NOMO-1 treated with DMSO at 0.1 percent for 48 hours (cell line): ENCODE results near the gene AMOT.
A peak's percentile ranks its signal among the peaks of the same experiment; 100 is the strongest.

Experiments
- DNase-seq: peaks from one replicate; lab custom pipeline; 2025; ENCODE audit not compliant: unreplicated experiment; lab: John Stamatoyannopoulos, UW

Gene AMOT

DNA sequence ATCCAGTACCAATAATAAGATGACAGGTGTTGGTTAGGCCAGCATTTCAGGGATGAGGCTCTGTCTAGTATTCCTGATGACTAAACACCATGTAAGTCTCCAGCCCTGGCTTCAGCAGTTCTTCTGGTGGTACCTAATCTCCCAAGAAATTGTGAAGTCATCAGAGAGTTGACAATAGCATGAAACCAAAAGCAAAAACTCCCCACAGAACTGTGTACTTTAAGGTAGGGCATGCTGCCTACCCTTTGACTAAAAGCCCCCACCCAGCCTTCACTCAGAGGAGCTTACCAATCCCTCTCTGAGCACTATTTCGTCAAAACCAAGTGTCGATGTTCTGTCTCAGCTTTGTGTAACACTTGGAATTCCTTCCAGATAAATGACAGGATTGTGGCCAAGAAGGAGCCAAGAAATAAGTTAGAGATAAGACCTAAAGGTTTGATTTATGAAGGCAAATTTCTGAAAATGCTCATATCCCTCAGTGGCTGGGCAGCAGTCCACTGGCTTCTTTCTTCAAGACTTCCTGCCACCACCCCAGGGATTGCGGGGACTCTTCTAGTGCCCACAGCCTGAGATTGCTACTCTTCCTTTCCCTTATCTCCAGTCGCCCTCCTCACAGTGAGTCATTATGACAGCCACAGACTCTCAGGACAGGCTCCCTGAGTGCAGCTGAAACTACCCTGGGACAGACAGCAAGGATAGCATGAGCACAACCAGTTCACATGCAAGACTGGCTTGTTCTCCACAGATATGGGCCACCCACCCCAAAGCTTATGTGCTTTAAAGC is 93.6 kb downstream of the AMOT start:
- DNase-seq = no peak

DNA sequence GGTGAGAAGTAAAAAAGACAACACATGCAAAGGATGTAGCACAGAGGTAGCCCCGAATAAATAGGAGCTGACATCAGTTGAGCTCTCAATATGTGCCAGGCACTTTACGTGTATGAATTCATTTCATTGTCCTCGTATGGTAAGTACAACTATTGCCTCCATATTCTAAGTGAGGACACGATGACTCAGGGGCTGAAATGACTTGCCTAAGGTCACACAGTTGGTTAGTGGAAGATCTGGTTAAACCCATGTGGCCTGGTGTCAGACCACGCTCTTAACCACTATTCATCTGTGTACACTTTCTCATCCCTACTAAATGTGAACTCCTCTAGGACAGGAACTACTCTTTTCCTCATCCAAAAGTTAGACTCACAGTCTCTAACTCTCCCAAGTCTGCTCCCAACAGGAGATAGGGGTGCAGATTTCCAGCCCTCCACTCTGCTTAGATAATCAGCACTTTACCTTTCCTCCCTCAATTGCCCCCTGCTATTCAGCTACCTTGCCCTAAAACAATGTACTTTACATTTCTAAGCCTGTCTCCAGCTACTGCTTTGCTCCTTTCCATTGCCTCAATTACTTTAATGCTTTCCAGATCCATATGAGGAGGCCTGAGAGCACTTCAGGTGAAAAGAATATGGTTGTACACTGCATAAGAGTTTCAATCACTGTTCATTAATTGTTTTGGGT is 102.1 kb downstream of the AMOT start:
- DNase-seq = no peak

DNA sequence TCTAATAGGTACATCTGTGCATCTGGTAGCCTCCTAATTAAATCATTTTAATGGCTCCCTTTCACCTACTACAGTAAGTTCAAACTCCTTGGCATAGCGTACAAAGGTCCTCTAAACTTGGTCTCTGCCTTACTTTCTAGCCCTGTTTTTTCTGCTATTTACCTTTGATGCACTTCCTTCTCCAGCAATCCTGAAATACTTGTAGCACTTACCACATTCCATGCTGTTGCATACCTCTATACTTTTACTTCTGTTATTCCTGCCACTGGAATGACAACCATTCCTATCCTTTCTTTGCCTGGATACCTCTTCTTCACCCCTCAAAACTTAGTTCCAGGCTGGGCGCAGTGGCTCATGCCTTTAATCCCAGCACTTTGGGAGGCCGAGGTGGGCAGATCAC is 104.3 kb downstream of the AMOT start:
- no peak for DNase-seq

DNA sequence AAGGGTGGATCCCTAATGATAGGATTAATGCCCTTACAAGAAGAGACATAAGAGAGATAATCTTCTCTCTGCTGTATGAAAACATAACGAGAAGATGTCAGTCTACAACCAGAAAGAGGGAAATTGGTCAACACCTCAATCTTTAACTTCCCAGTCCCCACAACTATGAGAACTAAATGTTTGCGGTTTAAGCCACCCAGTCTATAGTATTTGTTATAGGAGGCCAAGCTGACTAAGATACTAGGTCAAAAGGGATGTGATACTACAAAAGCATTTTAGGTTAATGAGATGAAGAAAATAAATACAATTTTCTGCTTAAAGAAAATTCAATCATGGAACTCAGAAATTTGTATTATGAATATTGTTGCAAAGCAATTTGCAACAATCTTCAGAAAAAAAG is 105.5 kb downstream of the AMOT start:
- DNase-seq = peak; percentile 6

DNA sequence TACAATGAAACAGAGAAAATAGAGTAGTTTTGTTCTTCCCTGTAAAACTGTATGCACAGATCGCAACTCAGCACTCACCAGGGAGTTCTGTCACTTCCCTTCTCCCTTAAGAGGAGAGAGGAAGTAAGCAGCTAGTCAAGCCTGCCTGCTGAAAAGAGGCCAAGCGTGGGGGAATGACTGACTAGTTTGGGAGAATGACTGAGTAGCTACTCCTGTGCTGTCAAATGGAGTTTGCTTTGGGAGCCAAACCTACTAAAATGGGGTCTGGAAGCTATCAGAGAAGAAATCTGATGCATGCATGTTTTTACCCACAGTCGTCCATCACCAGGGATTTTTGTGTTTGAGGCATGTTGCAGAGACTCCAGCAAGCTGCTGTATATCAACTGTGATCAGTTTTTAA is 106.3 kb downstream of the AMOT start:
- peak; percentile 15 for DNase-seq

DNA sequence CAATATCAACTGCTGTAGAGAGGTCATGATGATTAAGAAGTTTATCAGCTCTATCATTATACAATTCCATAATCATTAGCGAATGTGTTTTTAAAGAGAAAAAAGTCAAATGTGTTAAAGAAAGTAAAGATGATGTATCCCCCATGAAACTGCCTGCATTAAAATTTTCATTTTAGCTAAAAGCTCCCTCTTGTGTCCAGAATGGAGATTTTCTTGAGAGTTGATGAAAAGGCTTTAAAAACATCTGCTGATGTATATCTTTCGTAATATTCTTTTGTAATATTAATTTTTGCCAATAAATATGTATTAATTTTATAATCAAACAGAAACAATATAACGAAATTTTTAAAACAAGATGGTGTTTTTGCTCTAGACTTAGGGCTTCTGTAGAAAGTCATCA is 108.8 kb downstream of the AMOT start:
- peak; percentile 9 for DNase-seq
